ENCODE data around the gene ROCK1. TPM values are rescaled to one million over a fixed set of nuclear protein-coding genes. Genes with fewer than 3 reads are reported as not detected.

The ROCK1 gene
- total RNA-seq, 1 donor from 2014 or later, result 53.9 TPM

Other genes with a start within 250 kb of the ROCK1 start
- gene GREB1L, start 130.4 kb upstream of the ROCK1 start, total RNA-seq, result not detected in 2 replicates